Activated naive CD8-positive, alpha-beta T cell treated with anti-CD3 and anti-CD28 coated beads, Interleukin-2, amount 10 ng/mL, durations not matched to agents 7 days and 5 days (primary cell): Measurements from ENCODE around the gene SPAG6. TPM values are rescaled to one million over a fixed set of nuclear protein-coding genes. Genes with fewer than 3 reads are reported as not detected.

ENCODE experiments used
- ATAC-seq: fragments of 150-1000 bp; cut with Tn5 transposase; one replicate; pipeline ENCODE4 v1.10.0; 2021; ENCODE audit warnings: low read depth, moderate library complexity
- POLR2A ChIA-PET: fragments of 350-600 bp; sonication (Branson Sonifier 250); formaldehyde crosslinking; loops from one replicate; lab custom pipeline; 2021; ENCODE audit warnings: antibody characterized with exemption; lab: Charles Lee
- DNase-seq: peaks from one replicate; pipeline ENCODE4 v3.0.0; 2021
- H3K27ac Mint-ChIP-seq: one replicate; pipeline ENCODE4 v1.8.0; 2022; ENCODE audit warnings: mild to moderate bottlenecking, mixed read lengths
- H3K27me3 Mint-ChIP-seq: one replicate; pipeline ENCODE4 v1.8.0; 2022; ENCODE audit warnings: mild to moderate bottlenecking, moderate library complexity, mixed read lengths
- H3K36me3 Mint-ChIP-seq: one replicate; pipeline ENCODE4 v1.8.0; 2021; ENCODE audit warnings: mild to moderate bottlenecking, mixed read lengths
- H3K4me1 Mint-ChIP-seq: one replicate; pipeline ENCODE4 v1.8.0; 2021; ENCODE audit warnings: mixed read lengths
- H3K4me3 Mint-ChIP-seq: one replicate; pipeline ENCODE4 v1.8.0; 2022; ENCODE audit warnings: mild to moderate bottlenecking, moderate library complexity, mixed read lengths
- H3K9me3 Mint-ChIP-seq: one replicate; pipeline ENCODE4 v1.8.0; 2021; ENCODE audit warnings: mixed read lengths
- total RNA-seq, 2 experiments: library from RNA; stranded (reverse); gene quantifications; one replicate each; pipeline ENCODE4 v1.2.3, GENCODE V29; 2021

SPAG6 gene
- total RNA-seq, 2 experiments from 2014 or later = 0.67 to 0.77 TPM

DNA sequence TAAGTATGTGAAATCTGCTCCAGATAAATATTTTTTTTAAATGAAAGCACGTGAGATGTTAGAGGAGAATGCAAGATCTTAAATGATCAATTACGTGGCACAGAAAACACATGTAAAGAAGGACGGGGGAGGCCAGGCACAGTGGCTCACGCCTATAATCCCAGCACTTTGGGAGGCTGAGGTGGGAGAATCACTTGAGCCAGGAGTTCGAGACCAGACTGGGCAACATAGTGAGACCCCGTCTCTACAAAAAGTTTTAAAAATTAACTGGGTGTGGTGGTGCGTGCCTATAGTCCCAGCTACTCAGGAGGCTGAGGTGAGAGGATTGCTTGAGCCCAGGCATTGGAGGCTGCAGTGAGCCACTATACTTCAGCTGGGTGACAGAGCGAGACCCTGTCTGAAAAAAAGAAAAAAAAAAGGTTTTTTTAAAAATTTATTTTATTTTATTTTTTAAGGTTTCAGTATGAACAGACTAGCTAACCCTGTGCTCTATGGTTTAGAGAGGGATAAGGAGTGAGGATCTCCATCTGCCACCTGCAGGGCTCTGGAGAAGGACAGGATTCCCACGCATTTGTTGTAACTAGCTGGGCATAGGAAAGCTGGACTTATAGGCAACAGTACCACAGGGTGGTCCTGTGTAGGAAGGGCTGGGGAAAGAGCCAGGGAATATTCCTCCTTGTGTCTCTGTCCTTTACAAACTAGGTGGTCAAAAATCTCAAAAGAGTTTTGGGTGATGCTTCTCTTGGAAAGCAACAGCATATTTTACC lies 113.2 kb downstream of the SPAG6 start:
- POLR2A ChIA-PET = no interaction called here
- Mint-ChIP-seq H3K27ac (no peak overlapping the region), H3K27me3 (no peaks in the 10 kb centered on the region), H3K36me3 (no peaks in the 10 kb centered on the region), H3K9me3 (no peaks in the 10 kb centered on the region), H3K4me3 (no peak overlapping the region), H3K4me1 (peaks cover 6% of the 10 kb centered on the region)
- DNase-seq = no peak
- no peak for ATAC-seq

DNA sequence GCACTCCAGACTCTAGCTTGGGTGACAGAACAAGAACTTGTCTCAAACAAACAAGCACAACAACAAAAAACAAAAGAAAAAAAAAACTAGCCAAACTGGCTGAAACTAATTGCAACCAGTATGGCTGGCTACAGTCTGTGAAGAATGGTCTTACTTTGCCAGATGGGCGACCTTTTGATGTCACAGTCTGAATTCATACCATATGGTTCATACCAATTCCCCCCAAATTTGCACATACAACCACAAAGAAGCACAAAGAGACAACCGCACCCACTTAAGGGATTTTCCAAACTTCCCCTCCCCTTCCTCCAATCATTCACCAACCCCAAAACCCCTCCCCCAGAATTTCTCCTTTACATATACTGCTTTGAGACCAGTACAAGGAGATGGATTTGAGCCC lies 114.2 kb downstream of the SPAG6 start:
- no peaks in the 10 kb centered on the region for H3K27me3 Mint-ChIP-seq
- H3K36me3 Mint-ChIP-seq = no peaks in the 10 kb centered on the region
- DNase-seq = no peak
- H3K9me3 Mint-ChIP-seq = no peaks in the 10 kb centered on the region
- H3K27ac Mint-ChIP-seq = no peak overlapping the region
- H3K4me3 Mint-ChIP-seq = no peak overlapping the region
- H3K4me1 Mint-ChIP-seq = peaks cover 6% of the 10 kb centered on the region
- POLR2A ChIA-PET = no interaction called here
- ATAC-seq = no peak

DNA sequence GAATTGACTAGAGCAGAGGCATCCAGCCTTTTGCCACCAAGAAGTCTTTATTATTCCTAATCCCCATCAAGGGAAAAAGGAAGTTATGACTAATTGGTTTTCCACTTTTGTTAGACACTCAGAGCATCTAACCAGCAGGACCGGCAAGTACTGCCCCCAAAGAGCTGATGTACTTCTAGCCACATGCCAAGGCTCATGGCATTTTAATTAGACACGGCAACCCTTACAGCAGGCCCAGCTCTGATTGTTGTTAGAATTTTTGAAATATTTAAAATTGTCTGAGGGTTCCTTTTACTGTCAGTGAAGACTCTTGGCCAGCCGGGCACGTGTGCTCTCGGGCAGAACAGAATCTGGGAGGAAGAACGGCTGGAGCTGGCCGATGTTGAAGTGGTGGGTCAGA lies 114.8 kb downstream of the SPAG6 start:
- Mint-ChIP-seq H3K36me3 (no peaks in the 10 kb centered on the region), H3K4me3 (no peak overlapping the region), H3K27ac (no peak overlapping the region), H3K4me1 (peaks cover 2% of the 10 kb centered on the region), H3K9me3 (no peaks in the 10 kb centered on the region), H3K27me3 (no peaks in the 10 kb centered on the region)
- DNase-seq = no peak
- POLR2A ChIA-PET = interaction anchor here (1.2 kb wide), 1 partner anchor 23 kb away, joined by 3 read pairs; no protein-coding TSS in a partner anchor
- no peak for ATAC-seq

- no peaks in the 10 kb centered on the region for H3K36me3 Mint-ChIP-seq
- H3K27me3 Mint-ChIP-seq = no peaks in the 10 kb centered on the region
- ATAC-seq (no peak), DNase-seq (no peak)
- H3K4me3 Mint-ChIP-seq = no peak overlapping the region
- H3K9me3 Mint-ChIP-seq = no peaks in the 10 kb centered on the region
- no peak overlapping the region for H3K27ac Mint-ChIP-seq
- H3K4me1 Mint-ChIP-seq = peaks cover 1% of the 10 kb centered on the region
- POLR2A ChIA-PET = interaction anchor here (1.2 kb wide), 1 partner anchor 24 kb away, joined by 3 read pairs; no protein-coding TSS in a partner anchor
These were observed 115.5 kb downstream of the SPAG6 start for GRCh38 chr10:22460531-22461403.

DNA sequence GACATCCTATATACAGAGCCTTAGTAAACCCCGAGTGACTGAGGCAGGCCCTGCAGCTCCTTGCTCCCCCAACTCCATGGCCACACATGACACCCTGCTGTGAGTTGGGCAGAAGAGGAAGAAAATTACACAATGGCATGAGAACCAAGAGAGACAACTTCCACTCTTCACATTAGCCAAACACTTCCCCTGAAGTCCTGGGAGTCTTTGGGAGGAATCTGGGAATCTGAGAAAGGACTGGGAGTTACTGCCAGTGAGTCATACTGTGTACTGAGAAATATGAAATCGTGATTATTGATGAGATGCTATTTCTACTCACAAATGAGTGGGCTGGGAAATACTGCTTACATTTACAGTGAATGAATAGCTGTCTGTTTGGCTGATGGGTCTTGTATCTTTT lies 116.6 kb downstream of the SPAG6 start:
- no peak for DNase-seq
- Mint-ChIP-seq H3K9me3 (no peaks in the 10 kb centered on the region), H3K4me1 (peaks cover 1% of the 10 kb centered on the region), H3K36me3 (no peaks in the 10 kb centered on the region), H3K27me3 (no peaks in the 10 kb centered on the region), H3K4me3 (no peak overlapping the region), H3K27ac (no peak overlapping the region)
- ATAC-seq = no peak
- POLR2A ChIA-PET = no interaction called here

- peaks cover 1% of the 10 kb centered on the region for H3K4me1 Mint-ChIP-seq
These were observed 118.0 kb downstream of the SPAG6 start for GRCh38 chr10:22463255-22463654.

GRCh38 chr10:22464966-22465629 lies 119.8 kb downstream of the SPAG6 start:
- ATAC-seq = no peak
- no peak for DNase-seq
- Mint-ChIP-seq H3K36me3 (no peaks in the 10 kb centered on the region), H3K27me3 (peaks cover 13% of the 10 kb centered on the region), H3K27ac (no peak overlapping the region), H3K9me3 (no peaks in the 10 kb centered on the region), H3K4me3 (no peak overlapping the region), H3K4me1 (peaks cover 1% of the 10 kb centered on the region)
- POLR2A ChIA-PET = no interaction called here

More at GRCh38 chr10:22463255-22463654, 118.0 kb downstream of the SPAG6 start:
- Mint-ChIP-seq H3K27ac (no peak overlapping the region), H3K4me3 (no peak overlapping the region), H3K27me3 (peaks cover 2% of the 10 kb centered on the region), H3K36me3 (no peaks in the 10 kb centered on the region), H3K9me3 (no peaks in the 10 kb centered on the region)
- POLR2A ChIA-PET = no interaction called here
- ATAC-seq = no peak
- DNase-seq = no peak

DNA sequence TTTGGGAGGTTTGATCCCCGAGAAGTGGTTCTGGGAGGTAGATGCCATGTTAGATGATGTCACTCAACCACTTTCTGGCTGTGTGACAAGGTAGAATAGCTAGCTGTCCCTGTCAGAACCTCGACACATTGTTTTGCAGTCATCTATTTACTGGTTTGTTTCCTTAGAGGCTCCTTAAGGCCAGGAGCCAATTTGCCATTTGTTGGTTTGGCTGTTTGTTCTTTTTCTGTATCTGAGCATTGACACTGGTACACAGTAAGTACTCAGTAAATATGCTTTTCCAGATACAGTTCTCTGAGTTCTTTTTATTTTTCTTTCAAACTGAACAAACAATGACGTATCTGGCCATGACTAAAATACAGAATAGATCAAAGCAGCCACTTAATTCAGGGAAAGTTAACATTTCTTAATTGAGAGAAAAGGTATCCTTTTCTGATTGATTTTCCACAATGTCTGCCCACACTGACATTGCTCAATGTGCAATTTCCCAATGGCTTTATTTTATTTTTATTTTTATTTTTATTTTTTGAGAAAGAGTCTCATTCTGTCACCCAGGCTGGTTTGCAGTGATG lies 121.6 kb downstream of the SPAG6 start:
- H3K4me1 Mint-ChIP-seq = peaks cover 1% of the 10 kb centered on the region
- peaks cover 26% of the 10 kb centered on the region for H3K27me3 Mint-ChIP-seq
- H3K27ac Mint-ChIP-seq = no peak overlapping the region
- DNase-seq = no peak
- no peak for ATAC-seq
- no peak overlapping the region for H3K4me3 Mint-ChIP-seq
- POLR2A ChIA-PET = no interaction called here
- H3K36me3 Mint-ChIP-seq = no peaks in the 10 kb centered on the region
- no peaks in the 10 kb centered on the region for H3K9me3 Mint-ChIP-seq

Other genes with a start within 250 kb of the SPAG6 start
- not detected for gene EBLN1, start 127.5 kb upstream of the SPAG6 start, total RNA-seq
- 10 to 100 TPM; 55.3 to 61.4 TPM for gene COMMD3, start 29.1 kb upstream of the SPAG6 start, total RNA-seq
- 10 to 100 TPM; 40.0 to 44.5 TPM for gene BMI1, start 24.4 kb upstream of the SPAG6 start, total RNA-seq